ENCODE measurements around the gene ACTRT2.
A peak's percentile ranks its signal among the peaks of the same experiment; 100 is the strongest.

ACTRT2 gene

GRCh38 chr1:3055051-3055450 lies 33.8 kb downstream of the ACTRT2 start:
- DNase-seq, result no peak

GRCh38 chr1:3056641-3057040 lies 35.4 kb downstream of the ACTRT2 start:
- no peak for DNase-seq

- DNase-seq, result no peak
Measured at GRCh38 chr1:3058263-3059030, 37.2 kb downstream of the ACTRT2 start.

GRCh38 chr1:3060127-3060526 lies 38.9 kb downstream of the ACTRT2 start:
- no peak for DNase-seq

GRCh38 chr1:3060601-3061551 lies 39.6 kb downstream of the ACTRT2 start:
- no peak for DNase-seq

- DNase-seq, result no peak
Measured at GRCh38 chr1:3061566-3061965, 40.3 kb downstream of the ACTRT2 start.

- no peak for DNase-seq
Measured at GRCh38 chr1:3061981-3062615, 40.8 kb downstream of the ACTRT2 start.

GRCh38 chr1:3062616-3063378 lies 41.5 kb downstream of the ACTRT2 start:
- DNase-seq, result no peak

- no peak for DNase-seq
Measured at GRCh38 chr1:3063379-3064295, 42.4 kb downstream of the ACTRT2 start.

GRCh38 chr1:3064296-3064850 lies 43.1 kb downstream of the ACTRT2 start:
- no peak for DNase-seq

- no peak for DNase-seq
Measured at GRCh38 chr1:3064901-3065300, 43.6 kb downstream of the ACTRT2 start.

- DNase-seq, result peak in 1 of 5 donors; percentile 6
Measured at GRCh38 chr1:3065396-3065795, 44.1 kb downstream of the ACTRT2 start.

- no peak for DNase-seq
Measured at GRCh38 chr1:3065797-3066196, 44.5 kb downstream of the ACTRT2 start.

GRCh38 chr1:3066250-3066711 lies 45.0 kb downstream of the ACTRT2 start:
- peak in 1 of 5 donors; percentile 11 for DNase-seq

- no peak for DNase-seq
Measured at GRCh38 chr1:3066826-3067225, 45.6 kb downstream of the ACTRT2 start.

GRCh38 chr1:3067301-3067670 lies 46.0 kb downstream of the ACTRT2 start:
- no peak for DNase-seq

- no peak for DNase-seq
Measured at GRCh38 chr1:3067671-3068563, 46.6 kb downstream of the ACTRT2 start.

GRCh38 chr1:3068564-3069431 lies 47.5 kb downstream of the ACTRT2 start, which contains the start of gene PRDM16:
Gene PRDM16 (plus strand): TSS chr1:3069203. CDS start chr1:3069260, 57 bp downstream.
- no peak for DNase-seq
